CD4-positive, alpha-beta memory T cell (primary cell): ENCODE results near the gene ZNF10. TPM values are rescaled to one million over a fixed set of nuclear protein-coding genes. Genes with fewer than 3 reads are reported as not detected.

Experiments used
- CTCF ChIA-PET: fragments of 350-600 bp; sonication (Branson Sonifier 250); formaldehyde crosslinking; loops from one replicate; lab custom pipeline; 2021; ENCODE audit warnings: inconsistent platforms; ENCODE audit not compliant: partially characterized antibody; lab: Charles Lee
- POLR2A ChIA-PET: fragments of 350-600 bp; sonication (Branson Sonifier 250); formaldehyde crosslinking; loops from one replicate; lab custom pipeline; 2021; ENCODE audit not compliant: partially characterized antibody; lab: Charles Lee
- DNase-seq, 5 donors: peaks; one replicate each; pipeline versions ENCODE4 v3.0.0 to v3.0.0-alpha.2; 2020 to 2022; ENCODE audit warnings: mixed read lengths in 1 of 5
- H3K27ac ChIP-seq: one replicate; pipeline ENCODE4 v1.7.0; 2013; ENCODE audit warnings: low read depth, low read length
- H3K27me3 ChIP-seq: 2 replicates; pipeline ENCODE4 v1.7.0; 2013; ENCODE audit warnings: mild to moderate bottlenecking, low read length, moderate library complexity; ENCODE audit not compliant: insufficient read depth
- H3K36me3 ChIP-seq: 2 replicates; pipeline ENCODE4 v1.7.0; 2013; ENCODE audit warnings: mild to moderate bottlenecking, low read length, moderate library complexity; ENCODE audit not compliant: insufficient read depth
- H3K4me1 ChIP-seq: 2 replicates; pipeline ENCODE4 v1.7.0; 2013; ENCODE audit warnings: mild to moderate bottlenecking, low read length, moderate library complexity; ENCODE audit not compliant: insufficient read depth
- H3K4me3 ChIP-seq, 2 donors: one replicate each; pipeline ENCODE4 v1.7.0; 2013; ENCODE audit warnings: low read length in 2 of 2, mild to moderate bottlenecking in 1 of 2
- H3K9me3 ChIP-seq, 2 donors: one replicate each; pipeline ENCODE4 v1.7.0; 2013; ENCODE audit warnings: low read length in 2 of 2, control low read depth in 1 of 2; ENCODE audit not compliant: control insufficient read depth in 1 of 2
- H3K27ac Mint-ChIP-seq, 7 donors: one replicate each; pipeline ENCODE4 v1.8.0; 2020 to 2021; ENCODE audit warnings: mixed read lengths in 7 of 7, mild to moderate bottlenecking in 6 of 7, inconsistent platforms in 3 of 7, moderate library complexity in 3 of 7
- H3K27me3 Mint-ChIP-seq, 2 donors: one replicate each; pipeline ENCODE4 v1.8.0; 2020 to 2021; ENCODE audit warnings: mixed read lengths in 2 of 2
- H3K36me3 Mint-ChIP-seq, 2 donors: one replicate each; pipeline ENCODE4 v1.8.0; 2020 to 2021; ENCODE audit warnings: mixed read lengths in 2 of 2, inconsistent platforms in 1 of 2, mild to moderate bottlenecking in 1 of 2
- H3K4me1 Mint-ChIP-seq, 4 donors: one replicate each; pipeline ENCODE4 v1.8.0; 2020 to 2021; ENCODE audit warnings: mixed read lengths in 4 of 4, mild to moderate bottlenecking in 1 of 4
- H3K4me3 Mint-ChIP-seq, 8 donors: one replicate each; pipeline ENCODE4 v1.8.0; 2020 to 2021; ENCODE audit warnings: mixed read lengths in 8 of 8, mild to moderate bottlenecking in 7 of 8, moderate library complexity in 6 of 8, inconsistent platforms in 3 of 8
- H3K9me3 Mint-ChIP-seq, 8 donors: one replicate each; pipeline ENCODE4 v1.8.0; 2020 to 2021; ENCODE audit warnings: mixed read lengths in 8 of 8, mild to moderate bottlenecking in 5 of 8, inconsistent platforms in 3 of 8, moderate library complexity in 1 of 8
- intact Hi-C: fragments of 100-400 bp; cut with micrococcal nuclease; formaldehyde crosslinking; loops from one replicate; pipeline ENCODE4 v1.15.1; 2023
- polyA plus RNA-seq, 2 donors: library from polyadenylated mRNA; unstranded; fragments of 300-500 nt; fragmentation: Illumina TruSeq; gene quantifications; one replicate each; pipeline ENCODE4 v1.2.3, GENCODE V29; 2021
- total RNA-seq, 2 experiments: library from RNA; stranded (reverse); gene quantifications; one replicate each; pipeline ENCODE4 v1.2.3, GENCODE V29; 2021

ZNF10 gene
- total RNA-seq = 10 to 100 TPM; 17.4 to 19.6 TPM
- polyA plus RNA-seq = 10 to 100 TPM in 1 of 2 donors, 1 to 10 TPM in 1; 8.1 to 11.3 TPM

DNA sequence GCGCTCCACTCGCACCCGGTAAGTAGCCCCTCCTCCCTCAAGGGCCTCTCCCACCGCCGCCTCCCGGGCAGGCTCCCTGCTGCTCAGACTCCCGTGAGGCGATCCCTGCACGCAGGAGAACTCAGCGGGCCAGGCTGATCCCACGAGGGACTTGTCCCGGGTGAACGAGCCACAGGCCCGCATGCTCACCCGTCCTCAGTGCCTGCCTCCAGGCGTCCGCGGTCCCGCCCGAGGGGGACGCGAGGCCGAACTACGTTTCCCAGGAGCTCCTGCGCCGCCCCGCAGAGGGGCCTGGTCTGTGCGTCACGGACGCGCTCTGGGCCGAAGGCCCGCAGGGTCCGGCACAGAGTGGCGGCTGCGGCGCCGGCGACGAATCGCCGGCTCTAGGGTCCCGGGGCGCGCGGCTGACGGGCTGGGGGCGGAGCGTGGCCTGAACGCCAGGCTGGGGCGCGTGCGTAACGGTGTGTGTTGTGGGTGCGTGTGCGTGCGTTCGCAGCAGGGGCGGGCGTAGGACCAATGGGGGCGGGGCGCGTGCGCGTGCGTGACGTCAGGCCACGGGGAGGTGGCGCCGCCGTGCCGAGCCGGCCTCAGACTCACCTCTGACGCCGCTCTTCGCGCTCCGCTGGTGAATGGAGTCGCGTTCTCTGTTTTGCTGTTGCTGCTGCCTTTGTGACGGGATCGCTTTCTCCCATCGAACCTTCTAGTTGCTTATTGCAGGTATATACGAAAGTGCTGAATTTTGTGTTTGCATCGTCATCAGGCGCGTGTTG is at the start of gene ZNF10, which contains the start of gene ZNF891:
TSS of gene ZNF10 (plus strand) at position 590 of the 770 bp plus-strand sequence. CDS start 13,866 bp downstream, outside the sequence.
TSS of gene ZNF891 (minus strand) at position 237 of the 770 bp plus-strand sequence. CDS start 8,356 bp downstream, outside the sequence.
- intact Hi-C loops = loop anchor here (1.0 to 2.0 kb wide), 6 partner anchors 50 to 369 kb away; partner anchors contain the start of genes ANKLE2, ZNF140, ZNF26 and ZNF268
- Mint-ChIP-seq H3K9me3 (peaks cover 9 to 89% (median 75%) of the 10 kb centered on the region in 8 donors), H3K27me3 (no peaks in the 10 kb centered on the region), H3K27ac (peak within 1 kb of the TSS; percentile 92 to 100 (median 99)), H3K36me3 (peaks cover 65 to 72% of the 10 kb centered on the region in 2 donors), H3K4me1 (peaks cover 11 to 25% (median 19%) of the 10 kb centered on the region in 4 donors), H3K4me3 (peak within 1 kb of the TSS; percentile 87 to 99 (median 95))
- Histone ChIP-seq H3K4me1 (peaks cover 10% of the 10 kb centered on the region), H3K9me3 (peaks cover 5 to 22% of the 10 kb centered on the region in 2 donors), H3K27me3 (no peaks in the 10 kb centered on the region), H3K36me3 (peaks cover 6% of the 10 kb centered on the region), H3K4me3 (peak within 1 kb of the TSS; percentile 59 to 87), H3K27ac (peak within 1 kb of the TSS; percentile 98)
- POLR2A ChIA-PET = interaction anchor here (0.7 to 3.2 kb wide), 15 partner anchors 10 to 243 kb away, joined by 3 to 33 read pairs (median 6); partner anchors contain the start of genes CHFR, ZNF26, ZNF268 and ZNF84
- CTCF ChIA-PET = interaction anchor here (0.6 to 1.6 kb wide), 3 partner anchors 50 to 422 kb away, joined by 3 to 5 read pairs (median 4); partner anchors contain the start of gene ZNF268
- DNase-seq = peak; percentile 95 to 98 (median 98)

DNA sequence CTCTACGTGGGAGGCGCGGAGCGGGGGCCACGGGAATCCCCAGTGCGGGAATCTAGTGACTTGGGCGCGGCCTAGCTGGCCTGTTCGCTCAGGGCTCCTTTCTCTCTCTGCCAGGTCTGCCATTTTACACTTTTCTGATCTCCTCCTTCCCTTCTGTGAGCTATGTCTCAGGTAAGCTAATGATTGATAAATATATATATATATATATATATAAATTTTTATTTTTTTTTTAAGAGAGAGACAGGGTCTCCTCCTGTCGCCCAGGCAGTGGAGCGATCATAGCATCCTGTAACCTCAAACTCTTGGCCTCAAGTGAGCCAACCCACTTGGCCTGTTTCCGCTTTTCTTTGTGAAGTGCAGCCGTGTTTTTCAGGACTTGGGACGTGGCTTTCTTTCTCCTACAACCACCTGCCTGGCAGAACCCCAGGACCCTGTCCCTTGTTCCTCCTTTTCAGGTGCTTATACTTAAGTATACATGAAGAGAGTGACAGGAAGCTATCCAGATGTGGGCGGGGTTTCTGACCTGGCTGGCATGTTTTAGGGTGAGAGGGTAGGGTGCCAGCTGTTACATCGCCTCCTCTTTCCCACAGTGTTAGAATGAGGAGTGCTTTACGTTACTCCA is 49.2 kb upstream of the ZNF10 start:
- no peak overlapping the region for H3K27ac Mint-ChIP-seq
- DNase-seq = peak in 1 of 5 donors; percentile 29
- Histone ChIP-seq H3K27me3 (no peaks in the 10 kb centered on the region), H3K27ac (peak overlapping the region; percentile 100), H3K4me1 (peaks cover 13% of the 10 kb centered on the region), H3K9me3 (peaks cover 23 to 32% of the 10 kb centered on the region in 2 donors), H3K36me3 (peaks cover 42% of the 10 kb centered on the region), H3K4me3 (peak overlapping the region; percentile 54 to 76)
- intact Hi-C loops = loop anchor here (5.0 kb wide), 1 partner anchor 394 kb away; the partner anchor contains the start of genes POLE and PXMP2
- H3K27me3 Mint-ChIP-seq = no peaks in the 10 kb centered on the region
- H3K4me1 Mint-ChIP-seq = peaks cover 0 to 10% (median 5%) of the 10 kb centered on the region in 4 donors
- H3K36me3 Mint-ChIP-seq = peaks cover 55 to 58% of the 10 kb centered on the region in 2 donors
- ChIA-PET POLR2A (interaction anchor here (1.1 to 2.6 kb wide), 6 partner anchors 11 to 100 kb away, joined by 3 to 28 read pairs (median 15); partner anchors contain the start of genes ZNF10, ZNF26, ZNF268 and ZNF84), CTCF (interaction anchor here (1.3 to 3.3 kb wide), 2 partner anchors 98 to 101 kb away, joined by 4 to 20 read pairs; partner anchors contain the start of gene ZNF268)
- peak overlapping the region in 1 of 8 donors; percentile 17 for H3K4me3 Mint-ChIP-seq
- H3K9me3 Mint-ChIP-seq = peaks cover 4 to 75% (median 69%) of the 10 kb centered on the region in 8 donors

GRCh38 chr12:133083345-133083744 is 47.1 kb upstream of the ZNF10 start:
- Mint-ChIP-seq H3K36me3 (peaks cover 63% of the 10 kb centered on the region in 2 donors), H3K27ac (peak overlapping the region in 2 of 7 donors; percentile 48 to 78), H3K4me1 (peaks cover 0 to 10% (median 7%) of the 10 kb centered on the region in 4 donors), H3K4me3 (peak overlapping the region in 2 of 8 donors; percentile 6 to 35), H3K9me3 (peaks cover 7 to 72% (median 68%) of the 10 kb centered on the region in 8 donors), H3K27me3 (no peaks in the 10 kb centered on the region)
- H3K9me3 ChIP-seq = peaks cover 23 to 35% of the 10 kb centered on the region in 2 donors
- H3K4me3 ChIP-seq = no peak overlapping the region
- H3K4me1 ChIP-seq = peaks cover 13% of the 10 kb centered on the region
- ChIA-PET CTCF (no interaction called here), POLR2A (interaction anchor here (2.4 kb wide), 1 partner anchor 47 kb away, joined by 21 read pairs; the partner anchor contains the start of genes ZNF10 and ZNF891)
- H3K27me3 ChIP-seq = no peaks in the 10 kb centered on the region
- intact Hi-C loops = loop anchor here (5.0 kb wide), 1 partner anchor 396 kb away; the partner anchor contains the start of genes POLE and PXMP2
- DNase-seq = no peak
- H3K36me3 ChIP-seq = peaks cover 49% of the 10 kb centered on the region
- no peak overlapping the region for H3K27ac ChIP-seq

DNA sequence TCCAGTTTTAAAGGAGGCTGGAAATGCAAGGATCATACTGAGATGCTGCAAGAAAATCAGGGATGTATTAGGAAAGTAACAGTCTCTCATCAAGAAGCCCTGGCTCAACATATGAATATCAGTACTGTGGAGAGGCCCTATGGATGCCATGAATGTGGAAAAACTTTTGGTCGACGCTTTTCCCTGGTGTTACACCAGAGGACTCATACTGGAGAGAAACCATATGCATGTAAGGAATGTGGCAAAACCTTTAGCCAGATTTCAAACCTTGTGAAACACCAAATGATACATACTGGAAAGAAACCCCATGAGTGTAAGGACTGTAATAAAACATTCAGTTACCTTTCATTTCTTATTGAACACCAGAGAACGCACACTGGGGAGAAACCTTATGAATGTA is 24.8 kb upstream of the ZNF10 start:
- no peak overlapping the region for H3K4me3 ChIP-seq
- DNase-seq = no peak
- Mint-ChIP-seq H3K4me1 (peaks cover 0 to 1% (median 0%) of the 10 kb centered on the region in 4 donors), H3K27me3 (no peaks in the 10 kb centered on the region), H3K9me3 (peaks cover 0 to 99% (median 93%) of the 10 kb centered on the region in 8 donors), H3K27ac (no peak overlapping the region), H3K4me3 (no peak overlapping the region), H3K36me3 (peaks cover 72 to 78% of the 10 kb centered on the region in 2 donors)
- POLR2A ChIA-PET = no interaction called here
- no peaks in the 10 kb centered on the region for H3K4me1 ChIP-seq
- H3K27me3 ChIP-seq = no peaks in the 10 kb centered on the region
- intact Hi-C loops = no loop called here
- peaks cover 29% of the 10 kb centered on the region for H3K36me3 ChIP-seq
- no peak overlapping the region for H3K27ac ChIP-seq
- H3K9me3 ChIP-seq = peaks cover 14 to 91% of the 10 kb centered on the region in 2 donors
- CTCF ChIA-PET = no interaction called here

DNA sequence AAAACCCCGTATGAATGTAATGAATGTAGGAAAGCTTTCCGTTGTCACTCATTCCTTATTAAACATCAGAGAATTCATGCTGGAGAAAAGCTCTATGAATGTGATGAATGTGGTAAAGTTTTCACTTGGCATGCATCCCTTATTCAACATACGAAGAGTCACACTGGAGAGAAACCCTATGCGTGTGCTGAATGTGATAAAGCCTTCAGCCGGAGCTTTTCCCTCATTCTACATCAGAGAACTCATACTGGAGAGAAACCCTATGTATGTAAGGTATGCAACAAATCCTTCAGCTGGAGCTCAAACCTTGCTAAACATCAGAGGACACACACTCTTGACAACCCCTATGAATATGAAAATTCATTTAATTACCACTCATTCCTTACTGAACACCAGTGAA is 24.2 kb upstream of the ZNF10 start:
- Mint-ChIP-seq H3K27ac (no peak overlapping the region), H3K36me3 (peaks cover 69 to 72% of the 10 kb centered on the region in 2 donors), H3K4me1 (peaks cover 0 to 1% (median 0%) of the 10 kb centered on the region in 4 donors)

GRCh38 chr12:133107121-133107520 is 23.3 kb upstream of the ZNF10 start:
- Histone ChIP-seq H3K36me3 (peaks cover 27% of the 10 kb centered on the region), H3K4me3 (peak overlapping the region in 1 of 2 donors; percentile 5), H3K27me3 (no peaks in the 10 kb centered on the region), H3K27ac (no peak overlapping the region), H3K9me3 (peaks cover 9 to 83% of the 10 kb centered on the region in 2 donors), H3K4me1 (no peaks in the 10 kb centered on the region)
- CTCF ChIA-PET = no interaction called here
- H3K4me3 Mint-ChIP-seq = no peak overlapping the region
- peaks cover 65 to 66% of the 10 kb centered on the region in 2 donors for H3K36me3 Mint-ChIP-seq
- H3K27me3 Mint-ChIP-seq = no peaks in the 10 kb centered on the region
- no peak overlapping the region for H3K27ac Mint-ChIP-seq
- H3K4me1 Mint-ChIP-seq = peaks cover 0 to 1% (median 0%) of the 10 kb centered on the region in 4 donors
- no peak for DNase-seq
- peaks cover 0 to 99% (median 89%) of the 10 kb centered on the region in 8 donors for H3K9me3 Mint-ChIP-seq
- POLR2A ChIA-PET = interaction anchor here (1.1 kb wide), 1 partner anchor 87 kb away, joined by 3 read pairs; no protein-coding TSS in a partner anchor
- intact Hi-C loops = no loop called here

More for the DNA sequence above, 24.2 kb upstream of the ZNF10 start:
- Mint-ChIP-seq H3K4me3 (no peak overlapping the region), H3K9me3 (peaks cover 0 to 99% (median 93%) of the 10 kb centered on the region in 8 donors), H3K27me3 (no peaks in the 10 kb centered on the region)
- no peaks in the 10 kb centered on the region for H3K4me1 ChIP-seq
- intact Hi-C loops = no loop called here
- H3K36me3 ChIP-seq = peaks cover 27% of the 10 kb centered on the region
- CTCF ChIA-PET = no interaction called here
- no peak for DNase-seq
- no peaks in the 10 kb centered on the region for H3K27me3 ChIP-seq
- no peak overlapping the region for H3K4me3 ChIP-seq
- POLR2A ChIA-PET = interaction anchor here (1.1 kb wide), 1 partner anchor 87 kb away, joined by 3 read pairs; no protein-coding TSS in a partner anchor
- H3K27ac ChIP-seq = no peak overlapping the region
- peaks cover 9 to 89% of the 10 kb centered on the region in 2 donors for H3K9me3 ChIP-seq
